ENCODE results near the gene PRMT9. TPM values are rescaled to one million over a fixed set of nuclear protein-coding genes. Genes with fewer than 3 reads are reported as not detected.
A peak's percentile ranks its signal among the peaks of the same experiment; 100 is the strongest.

The PRMT9 gene
- total RNA-seq, 1 donor from 2014 or later, result 14.8 TPM

DNA sequence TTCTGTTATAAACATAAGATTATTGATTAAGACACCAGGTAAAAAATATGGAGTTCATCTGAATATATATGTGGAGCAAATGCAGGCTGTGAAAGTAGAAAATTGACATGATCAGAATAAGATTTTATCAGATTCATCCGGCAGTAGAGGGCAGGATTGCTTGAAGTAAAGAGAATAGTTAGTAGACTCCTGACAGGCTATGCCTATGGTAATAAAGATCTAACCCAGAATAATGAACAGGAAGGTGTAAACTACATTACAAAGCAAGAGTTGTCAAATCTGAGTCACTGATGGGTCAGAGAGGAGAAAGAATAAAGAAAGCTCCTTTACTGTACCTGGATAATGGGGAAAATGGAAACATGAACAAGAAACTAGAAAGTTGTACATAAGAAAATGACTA lies 87.6 kb downstream of the PRMT9 start:
- no peak for DNase-seq (ENCODE audit: low spot score in 2 of 2, unreplicated experiment in 2 of 2)
- H3K4me1 Mint-ChIP-seq, result peaks cover 21% of the 10 kb centered on the region
- no peak overlapping the region for H3K27ac Mint-ChIP-seq
- no peak for TF ChIP-seq CTCF (IDR thresholded peaks at IDR 0.05; ENCODE audit: unreplicated experiment)
- H3K36me3 Mint-ChIP-seq, result peaks cover 11% of the 10 kb centered on the region
- H3K27me3 Mint-ChIP-seq (ENCODE audit: low read depth), result no peaks in the 10 kb centered on the region
- H3K9me3 Mint-ChIP-seq, result peaks cover 14% of the 10 kb centered on the region
- no peak overlapping the region for H3K4me3 Mint-ChIP-seq

- Mint-ChIP-seq H3K27ac (no peak overlapping the region), H3K27me3 (ENCODE audit: low read depth) (no peaks in the 10 kb centered on the region), H3K36me3 (peaks cover 11% of the 10 kb centered on the region), H3K4me3 (no peak overlapping the region), H3K9me3 (peaks cover 14% of the 10 kb centered on the region), H3K4me1 (peaks cover 27% of the 10 kb centered on the region)
- DNase-seq (ENCODE audit: low spot score in 2 of 2, unreplicated experiment in 2 of 2), result no peak
- TF ChIP-seq CTCF (IDR thresholded peaks at IDR 0.05; ENCODE audit: unreplicated experiment), result no peak
These were observed 89.4 kb downstream of the PRMT9 start for GRCh38 chr4:147594578-147594977.

DNA sequence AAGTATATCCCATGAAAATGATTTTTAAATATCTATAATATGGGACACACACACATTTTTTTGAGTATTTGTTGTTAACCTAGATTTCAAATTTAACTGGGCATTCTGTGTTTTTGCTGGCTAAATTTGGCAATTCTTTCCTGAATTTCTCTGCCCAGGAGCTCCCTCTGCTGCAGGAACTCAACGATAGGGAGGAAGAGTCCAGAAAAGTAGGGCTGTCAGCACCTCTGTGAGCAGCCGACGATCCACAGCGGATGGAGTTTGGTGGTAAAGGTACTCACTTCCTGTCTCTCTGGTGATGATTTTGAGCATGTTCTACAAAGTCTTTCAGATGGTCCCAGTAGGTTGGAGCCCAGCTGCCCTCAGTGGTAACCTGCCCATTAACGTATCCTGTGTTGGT lies 89.9 kb downstream of the PRMT9 start:
- Mint-ChIP-seq H3K36me3 (peaks cover 11% of the 10 kb centered on the region), H3K27ac (no peak overlapping the region), H3K27me3 (ENCODE audit: low read depth) (no peaks in the 10 kb centered on the region), H3K4me1 (peaks cover 32% of the 10 kb centered on the region), H3K9me3 (peaks cover 14% of the 10 kb centered on the region), H3K4me3 (no peak overlapping the region)
- no peak for DNase-seq (ENCODE audit: low spot score in 2 of 2, unreplicated experiment in 2 of 2)
- TF ChIP-seq CTCF (IDR thresholded peaks at IDR 0.05; ENCODE audit: unreplicated experiment), result no peak

DNA sequence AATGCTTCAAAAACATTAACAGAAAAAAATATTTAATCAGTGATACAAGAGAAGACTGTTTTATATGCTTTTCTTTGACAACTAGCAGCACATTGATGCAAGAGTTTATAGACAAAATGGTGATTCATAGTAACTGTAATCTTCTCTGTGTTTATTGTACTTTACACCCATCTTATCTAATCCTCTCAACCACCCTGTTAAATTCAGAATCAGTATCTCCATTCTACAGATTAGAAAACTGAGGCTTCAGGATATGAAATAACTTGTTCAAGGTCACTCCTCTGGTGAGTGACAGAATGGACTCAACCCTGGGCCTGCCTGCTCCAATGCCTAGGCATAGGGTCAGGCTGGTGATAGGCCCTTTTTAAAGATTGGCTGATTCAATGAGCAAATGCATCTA lies 92.9 kb downstream of the PRMT9 start:
- TF ChIP-seq CTCF (IDR thresholded peaks at IDR 0.05; ENCODE audit: unreplicated experiment), result no peak
- DNase-seq (ENCODE audit: low spot score in 2 of 2, unreplicated experiment in 2 of 2), result no peak
- Mint-ChIP-seq H3K9me3 (peaks cover 14% of the 10 kb centered on the region), H3K27me3 (ENCODE audit: low read depth) (no peaks in the 10 kb centered on the region), H3K36me3 (peaks cover 11% of the 10 kb centered on the region), H3K4me1 (peaks cover 37% of the 10 kb centered on the region), H3K4me3 (no peak overlapping the region), H3K27ac (peak overlapping the region; percentile 88)

DNA sequence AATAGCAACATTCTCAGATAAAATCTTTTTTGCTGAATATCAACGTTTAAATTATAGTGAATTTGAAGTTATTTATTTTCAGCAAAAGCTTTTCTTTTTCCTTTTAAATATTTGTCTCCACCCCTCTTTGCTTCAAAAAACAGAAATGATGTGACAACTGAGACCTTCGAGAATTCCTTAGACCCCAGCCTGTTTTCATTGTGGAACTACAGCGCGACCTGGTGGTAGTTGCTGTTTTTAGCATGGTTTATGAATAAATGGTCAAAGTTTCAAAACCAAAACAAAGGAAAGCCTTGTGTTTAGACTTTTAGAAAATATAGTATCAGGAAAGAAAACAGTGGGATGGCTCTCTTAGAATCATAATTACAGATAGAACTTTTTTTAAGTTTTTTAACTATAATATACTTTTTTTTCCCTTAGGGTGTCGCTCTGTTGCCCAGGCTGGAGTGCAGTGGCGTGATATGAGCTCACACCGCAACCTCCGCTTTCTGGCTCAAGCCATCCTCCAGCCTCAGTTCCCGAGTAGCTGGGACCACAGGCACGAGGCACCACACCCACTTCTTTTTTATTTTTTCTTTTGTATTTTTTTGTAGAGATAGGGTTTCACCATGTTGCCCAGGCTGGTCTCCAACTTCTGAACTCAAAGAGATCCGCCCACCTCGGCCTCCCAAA lies 93.6 kb downstream of the PRMT9 start:
- Mint-ChIP-seq H3K36me3 (peaks cover 15% of the 10 kb centered on the region), H3K27ac (peak overlapping the region; percentile 81), H3K4me3 (no peak overlapping the region), H3K9me3 (peaks cover 18% of the 10 kb centered on the region), H3K27me3 (ENCODE audit: low read depth) (no peaks in the 10 kb centered on the region), H3K4me1 (peaks cover 42% of the 10 kb centered on the region)
- peak; percentile 35 to 77 for DNase-seq (ENCODE audit: low spot score in 2 of 2, unreplicated experiment in 2 of 2)
- TF ChIP-seq CTCF (IDR thresholded peaks at IDR 0.05; ENCODE audit: unreplicated experiment), result peak; percentile 80

Measured in mesothelial cell of epicardium (in vitro differentiated cells).